Measurements from ENCODE around the gene CYP39A1.
A peak's percentile ranks its signal among the peaks of the same experiment; 100 is the strongest.

Gene CYP39A1

GRCh38 chr6:46538800-46539480 is 113.7 kb downstream of the CYP39A1 start:
- H3K4me3 ChIP-seq (ENCODE audit: control insufficient read depth, low read depth, low read length): no peak overlapping the region
- DNase-seq (ENCODE audit: low read depth): no peak
- no peak for TF ChIP-seq CTCF (conservative IDR thresholded peaks at IDR 0.05; ENCODE audit: control insufficient read depth, insufficient read depth, low read depth, low read length)

GRCh38 chr6:46530896-46531295 is 121.7 kb downstream of the CYP39A1 start:
- no peak for TF ChIP-seq CTCF (conservative IDR thresholded peaks at IDR 0.05; ENCODE audit: control insufficient read depth, insufficient read depth, low read depth, low read length)
- DNase-seq (ENCODE audit: low read depth): no peak
- no peak overlapping the region for H3K4me3 ChIP-seq (ENCODE audit: control insufficient read depth, low read depth, low read length)

GRCh38 chr6:46528961-46529750 is 123.5 kb downstream of the CYP39A1 start:
- H3K4me3 ChIP-seq (ENCODE audit: control insufficient read depth, low read depth, low read length): no peak overlapping the region
- no peak for TF ChIP-seq CTCF (conservative IDR thresholded peaks at IDR 0.05; ENCODE audit: control insufficient read depth, insufficient read depth, low read depth, low read length)
- no peak for DNase-seq (ENCODE audit: low read depth)

- H3K4me3 ChIP-seq (ENCODE audit: control insufficient read depth, low read depth, low read length): no peak overlapping the region
- no peak for TF ChIP-seq CTCF (conservative IDR thresholded peaks at IDR 0.05; ENCODE audit: control insufficient read depth, insufficient read depth, low read depth, low read length)
- no peak for DNase-seq (ENCODE audit: low read depth)
Observed at GRCh38 chr6:46526607-46527006, 126.0 kb downstream of the CYP39A1 start.

- no peak for DNase-seq (ENCODE audit: low read depth)
- H3K4me3 ChIP-seq (ENCODE audit: control insufficient read depth, low read depth, low read length): no peak overlapping the region
- TF ChIP-seq CTCF (conservative IDR thresholded peaks at IDR 0.05; ENCODE audit: control insufficient read depth, insufficient read depth, low read depth, low read length): no peak
Observed at GRCh38 chr6:46525583-46525982, 127.0 kb downstream of the CYP39A1 start.

GRCh38 chr6:46521464-46521971 is 131.1 kb downstream of the CYP39A1 start:
- no peak for TF ChIP-seq CTCF (conservative IDR thresholded peaks at IDR 0.05; ENCODE audit: control insufficient read depth, insufficient read depth, low read depth, low read length)
- H3K4me3 ChIP-seq (ENCODE audit: control insufficient read depth, low read depth, low read length): no peak overlapping the region
- DNase-seq (ENCODE audit: low read depth): peak; percentile 33

Data from fibroblast of mammary gland (primary cell).